Mesenchymal stem cell (in vitro differentiated cells and primary cell): ENCODE measurements around the gene CCDC127.
"Not testable (repeated sequence)": the region's sequence is repeated elsewhere in the genome, so short reads cannot be mapped to it uniquely, and the experiment has no call there.

ENCODE experiments used
- DNase-seq: peaks from one replicate; pipeline ENCODE4 v3.0.0-alpha.2; 2013
- H2AFZ ChIP-seq: one replicate; pipeline ENCODE4 v1.6.1; 2013; ENCODE audit warnings: low read depth, mild to moderate bottlenecking, control low read depth, inconsistent platforms, low read length, moderate library complexity
- H2AK5ac ChIP-seq: 2 replicates; pipeline ENCODE4 v1.6.1; 2013; ENCODE audit warnings: low read length, moderate library complexity, mild to moderate bottlenecking, inconsistent platforms; ENCODE audit not compliant: severe bottlenecking
- H2BK120ac ChIP-seq: one replicate; pipeline ENCODE4 v1.6.1; 2013; ENCODE audit warnings: low read depth, mild to moderate bottlenecking, inconsistent platforms, low read length, moderate library complexity
- H2BK12ac ChIP-seq, 2 experiments: one replicate each; pipeline ENCODE4 v1.6.1; 2013; ENCODE audit warnings: inconsistent platforms in 2 of 2, low read length in 2 of 2, mild to moderate bottlenecking in 2 of 2, moderate library complexity in 2 of 2, control low read depth in 1 of 2
- H2BK15ac ChIP-seq: one replicate; pipeline ENCODE4 v1.6.1; 2013; ENCODE audit warnings: mild to moderate bottlenecking, low read depth, inconsistent platforms; ENCODE audit not compliant: poor library complexity, severe bottlenecking
- H2BK5ac ChIP-seq: 2 replicates; pipeline ENCODE4 v1.6.1; 2013; ENCODE audit warnings: low read depth, mild to moderate bottlenecking, low read length, control low read depth, inconsistent platforms; ENCODE audit not compliant: poor library complexity, severe bottlenecking
- H3K14ac ChIP-seq, 2 experiments: one replicate each; pipeline ENCODE4 v1.6.1; 2013; ENCODE audit warnings: inconsistent platforms in 2 of 2, low read length in 2 of 2, control low read depth in 1 of 2, mild to moderate bottlenecking in 1 of 2, moderate library complexity in 1 of 2
- H3K18ac ChIP-seq, 2 experiments: one replicate each; pipeline ENCODE4 v1.6.1; 2013; ENCODE audit warnings: inconsistent platforms in 2 of 2, low read length in 2 of 2, control low read depth in 1 of 2, low read depth in 1 of 2, mild to moderate bottlenecking in 1 of 2
- H3K23ac ChIP-seq, 2 experiments: one replicate each; pipeline ENCODE4 v1.6.1; 2013; ENCODE audit warnings: inconsistent platforms in 2 of 2, low read length in 2 of 2, mild to moderate bottlenecking in 2 of 2, moderate library complexity in 2 of 2, control low read depth in 1 of 2
- H3K27ac ChIP-seq: 2 replicates; pipeline ENCODE4 v1.5.1; 2013; ENCODE audit warnings: mild to moderate bottlenecking, moderate library complexity, low read length, control low read depth, inconsistent platforms; ENCODE audit not compliant: poor library complexity, severe bottlenecking
- H3K27me3 ChIP-seq, 2 experiments: 2 replicates each; pipeline versions ENCODE4 v1.6.1 to v1.7.0; 2013; ENCODE audit warnings: low read length in 2 of 2, mild to moderate bottlenecking in 2 of 2, moderate library complexity in 2 of 2, control low read depth in 1 of 2, inconsistent platforms in 1 of 2; ENCODE audit not compliant: control insufficient read depth in 1 of 2, insufficient read depth in 1 of 2
- H3K36me3 ChIP-seq, 2 experiments: 2 replicates each; pipeline versions ENCODE4 v1.6.1 to v1.7.0; 2013; ENCODE audit warnings: low read length in 2 of 2, control low read depth in 1 of 2, inconsistent platforms in 1 of 2, low read depth in 1 of 2, mild to moderate bottlenecking in 1 of 2; ENCODE audit not compliant: insufficient read depth in 2 of 2, control insufficient read depth in 1 of 2
- H3K4ac ChIP-seq, 2 experiments: one replicate each; pipeline ENCODE4 v1.6.1; 2013; ENCODE audit warnings: inconsistent platforms in 2 of 2, low read length in 2 of 2, mild to moderate bottlenecking in 2 of 2, moderate library complexity in 2 of 2, control low read depth in 1 of 2, low read depth in 1 of 2
- H3K4me1 ChIP-seq: 2 replicates; pipeline ENCODE4 v1.6.1; 2013; ENCODE audit warnings: low read depth, low read length, control low read depth; ENCODE audit not compliant: control insufficient read depth, insufficient read depth
- H3K4me2 ChIP-seq: 2 replicates; pipeline ENCODE4 v1.6.1; 2013; ENCODE audit warnings: low read length, mild to moderate bottlenecking, inconsistent platforms; ENCODE audit not compliant: poor library complexity, severe bottlenecking
- H3K4me3 ChIP-seq, 2 experiments: 2 replicates each; pipeline versions ENCODE4 v1.5.1 to v1.7.0; 2013; ENCODE audit warnings: low read length in 2 of 2, mild to moderate bottlenecking in 2 of 2, control low read depth in 1 of 2, low read depth in 1 of 2; ENCODE audit not compliant: insufficient read depth in 1 of 2
- H3K79me1 ChIP-seq: replicated peaks from 2 replicates; pipeline ENCODE4 v1.6.1; 2013; ENCODE audit warnings: mild to moderate bottlenecking, control low read depth, low read length, inconsistent platforms; ENCODE audit not compliant: poor library complexity, severe bottlenecking
- H3K9ac ChIP-seq: 2 replicates; pipeline ENCODE4 v1.7.0; 2013; ENCODE audit warnings: mild to moderate bottlenecking, low read length, moderate library complexity
- H3K9me3 ChIP-seq: 2 replicates; pipeline ENCODE4 v1.7.0; 2013; ENCODE audit warnings: mild to moderate bottlenecking, low read length; ENCODE audit not compliant: control insufficient read depth
- H4K8ac ChIP-seq: one replicate; pipeline ENCODE4 v1.6.1; 2013; ENCODE audit warnings: inconsistent platforms, mild to moderate bottlenecking, low read length, moderate library complexity
- H4K91ac ChIP-seq: one replicate; pipeline ENCODE4 v1.6.1; 2013; ENCODE audit warnings: mild to moderate bottlenecking, low read length, inconsistent platforms
- WGBS: methylation state at CpG from one replicate; pipeline ENCODE4 v1.1.7; 2013; ENCODE audit warnings: mixed read lengths; 5-methylcytosine and 5-hydroxymethylcytosine counted together

CCDC127 gene

DNA sequence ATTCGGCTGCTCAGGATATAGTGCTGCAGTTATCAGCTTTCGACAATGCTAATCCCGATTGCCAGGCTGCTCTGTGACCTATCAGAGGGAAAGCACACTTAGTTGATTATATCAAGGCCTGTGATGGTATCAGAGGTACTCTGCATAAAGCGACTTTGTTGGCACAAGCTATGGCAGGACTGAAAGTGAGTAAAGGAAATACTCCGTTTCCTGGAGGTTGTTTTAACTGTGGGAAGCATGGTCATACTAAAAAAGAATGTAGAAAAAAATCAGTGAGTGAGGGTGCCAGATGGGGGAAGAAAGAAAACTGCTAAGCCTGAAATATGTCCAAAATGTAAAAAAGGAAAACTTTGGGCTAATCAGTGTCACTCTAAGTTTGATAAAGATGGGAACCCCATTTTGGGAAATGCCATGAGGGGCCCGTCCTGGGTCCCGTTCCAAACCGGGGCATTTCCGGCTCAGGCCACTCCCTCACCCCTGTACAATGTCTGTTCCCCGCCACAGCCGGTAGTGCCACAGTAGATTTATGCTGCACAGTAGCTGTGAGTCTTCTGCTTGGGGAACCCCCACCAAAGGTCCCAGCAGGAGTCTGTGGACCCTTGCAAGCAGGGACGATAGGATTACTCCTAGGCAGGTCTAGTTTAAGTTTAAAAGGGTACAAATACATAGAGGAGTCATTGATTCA, 25.9 kb upstream of the CCDC127 start:
- H4K8ac ChIP-seq, H2BK15ac ChIP-seq, H3K9me3 ChIP-seq, H3K4me2 ChIP-seq, H2AK5ac ChIP-seq, H3K4me1 ChIP-seq, H3K14ac ChIP-seq, H3K27me3 ChIP-seq, H2BK120ac ChIP-seq, DNase-seq, H3K4ac ChIP-seq, H3K4me3 ChIP-seq, H2BK5ac ChIP-seq, H3K27ac ChIP-seq, H2AFZ ChIP-seq, H3K9ac ChIP-seq, H3K18ac ChIP-seq, H4K91ac ChIP-seq, H2BK12ac ChIP-seq, H3K23ac ChIP-seq, H3K79me1 ChIP-seq: not testable (repeated sequence)
- H3K36me3 ChIP-seq, result peaks cover 30 to 70% of the 10 kb centered on the region in 2 experiments
- 98% methylated on average over 12 of the region's 12 CpGs for WGBS

GRCh38 chr5:241045-241669, 23.2 kb upstream of the CCDC127 start:
- H4K91ac ChIP-seq, H3K9me3 ChIP-seq, H4K8ac ChIP-seq, H2BK15ac ChIP-seq, H2BK12ac ChIP-seq, H3K4me2 ChIP-seq, H3K14ac ChIP-seq, H2AFZ ChIP-seq, H3K27ac ChIP-seq, H3K27me3 ChIP-seq, H3K4me3 ChIP-seq, H2BK5ac ChIP-seq, H3K9ac ChIP-seq, H3K4ac ChIP-seq, H3K23ac ChIP-seq, H2AK5ac ChIP-seq, H3K18ac ChIP-seq, H3K4me1 ChIP-seq, H2BK120ac ChIP-seq: not testable (repeated sequence)
- H3K36me3 ChIP-seq, result peaks cover 36 to 62% of the 10 kb centered on the region in 2 experiments
- WGBS, result 64% methylated on average over 12 of the region's 13 CpGs
- H3K79me1 ChIP-seq, result peaks cover 11% of the 10 kb centered on the region
- peak; percentile 79 for DNase-seq

GRCh38 chr5:240550-240949, 22.6 kb upstream of the CCDC127 start:
- not testable (repeated sequence) for H2BK120ac ChIP-seq, H3K4me3 ChIP-seq, H3K9ac ChIP-seq, H3K18ac ChIP-seq, H2BK15ac ChIP-seq, H4K91ac ChIP-seq, H2AK5ac ChIP-seq, H2BK12ac ChIP-seq, H3K14ac ChIP-seq, H3K23ac ChIP-seq, H2AFZ ChIP-seq, H3K4me1 ChIP-seq, H3K4me2 ChIP-seq, H3K4ac ChIP-seq, H4K8ac ChIP-seq, H2BK5ac ChIP-seq, H3K27ac ChIP-seq, H3K27me3 ChIP-seq, H3K9me3 ChIP-seq
- Histone ChIP-seq H3K36me3 (peaks cover 40 to 61% of the 10 kb centered on the region in 2 experiments), H3K79me1 (peaks cover 11% of the 10 kb centered on the region)
- 73% methylated on average over 7 of the region's 7 CpGs for WGBS
- DNase-seq, result peak; percentile 24

DNA sequence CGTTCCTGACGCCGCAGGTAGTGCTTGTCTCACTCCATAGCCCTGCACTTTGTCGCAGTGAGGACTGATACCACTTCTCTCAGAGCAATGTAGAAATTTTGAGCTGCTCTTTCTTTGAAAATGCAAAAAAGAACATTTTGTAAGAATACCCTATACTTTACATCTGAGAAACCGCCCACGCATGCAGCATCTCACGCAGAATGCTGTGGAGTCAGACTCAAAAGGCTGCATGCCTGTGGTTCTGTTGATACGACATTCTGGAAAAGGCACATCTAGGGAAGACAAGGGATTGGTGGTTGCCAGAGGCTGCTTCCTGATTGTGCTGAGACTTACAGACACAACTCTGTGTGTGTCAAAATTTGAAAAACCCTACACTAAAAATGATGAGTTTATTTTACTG, 20.0 kb upstream of the CCDC127 start:
- not testable (repeated sequence) for H4K91ac ChIP-seq, H3K9me3 ChIP-seq, H3K9ac ChIP-seq, H2BK5ac ChIP-seq, H3K4me2 ChIP-seq, H3K18ac ChIP-seq, H3K23ac ChIP-seq, H3K27me3 ChIP-seq, H3K14ac ChIP-seq, H3K27ac ChIP-seq, H3K4ac ChIP-seq, H3K4me1 ChIP-seq, H2BK15ac ChIP-seq, H2AK5ac ChIP-seq, DNase-seq, H3K4me3 ChIP-seq, H2AFZ ChIP-seq, H4K8ac ChIP-seq, H2BK120ac ChIP-seq, H2BK12ac ChIP-seq
- peaks cover 10% of the 10 kb centered on the region for H3K79me1 ChIP-seq
- 100% methylated on average over 5 of the region's 8 CpGs for WGBS
- H3K36me3 ChIP-seq, result peaks cover 54 to 76% of the 10 kb centered on the region in 2 experiments
